Endothelial cell of umbilical vein (primary cell): Measurements from ENCODE around the gene RNF187. TPM values are rescaled to one million over a fixed set of nuclear protein-coding genes. Genes with fewer than 3 reads are reported as not detected.

Experiments
- BruUV-seq: library from RNA; stranded (reverse); fragments of 400-500 nt; replicated peaks from 2 replicates; lab custom pipeline; 2021; lab: Mats Ljungman, UMichigan
- CTCF ChIA-PET: fragments of 300-600, 350-600 bp; sonication (Branson Sonifier 250); formaldehyde crosslinking; loops from one replicate; lab custom pipeline; 2021; ENCODE audit warnings: antibody characterized with exemption, inconsistent platforms; lab: Charles Lee
- POLR2A ChIA-PET: fragments of 300-600, 350-600 bp; sonication (Branson Sonifier 250); formaldehyde crosslinking; loops from one replicate; lab custom pipeline; 2021; ENCODE audit warnings: antibody characterized with exemption, inconsistent platforms; lab: Charles Lee
- DNase-seq: peaks from one replicate; pipeline ENCODE4 v3.0.0-alpha.2; 2011; ENCODE audit warnings: low read depth, low spot score
- FAIRE-seq: peaks from 2 replicates; lab custom pipeline; 2011; peaks lifted over from hg19 to GRCh38; lab: Jason Lieb, UNC
- H2AFZ ChIP-seq: 2 replicates; pipeline ENCODE4 v1.6.0; 2012; ENCODE audit warnings: low read depth, low read length, control low read depth, inconsistent platforms
- H3K27ac ChIP-seq: 2 replicates; pipeline ENCODE4 v1.5.1; 2011; ENCODE audit warnings: low read depth, mild to moderate bottlenecking, control low read depth, low read length, moderate library complexity; ENCODE audit not compliant: insufficient read depth
- H3K27me3 ChIP-seq, 2 experiments: 2 replicates each; pipeline versions ENCODE4 v1.6.0 to v1.6.1; 2011; ENCODE audit warnings: low read length in 2 of 2, mixed read lengths in 1 of 2; ENCODE audit not compliant: control insufficient read depth in 2 of 2, insufficient read depth in 2 of 2
- H3K36me3 ChIP-seq, 2 experiments: 2 replicates in 1 of 2; 3 replicates in 1 of 2; pipeline ENCODE4 v1.5.1; 2011; ENCODE audit warnings: low read length in 2 of 2, mild to moderate bottlenecking in 1 of 2, moderate library complexity in 1 of 2; ENCODE audit not compliant: control insufficient read depth in 2 of 2, insufficient read depth in 2 of 2; ENCODE audit errors: extremely low read depth in 1 of 2
- H3K4me1 ChIP-seq: 3 replicates; pipeline ENCODE4 v1.5.1; 2011; ENCODE audit warnings: mild to moderate bottlenecking, low read length; ENCODE audit not compliant: control insufficient read depth, insufficient read depth; ENCODE audit errors: extremely low read depth
- H3K4me2 ChIP-seq: 2 replicates; pipeline ENCODE4 v1.6.1; 2011; ENCODE audit warnings: low read length, control low read depth, mixed read lengths; ENCODE audit not compliant: insufficient read depth
- H3K4me3 ChIP-seq, 3 experiments: fragments of 200-600 bp in 1 of 3; sonication (generic), shearing (Covaris generic) in 1 of 3; replicated peaks in 1 of 3; 2 replicates each; pipeline ENCODE4 v1.5.1; 2011 to 2016; ENCODE audit warnings: control low read depth in 3 of 3, low read length in 3 of 3, mild to moderate bottlenecking in 2 of 3, inconsistent platforms in 1 of 3, low read depth in 1 of 3, moderate library complexity in 1 of 3; ENCODE audit not compliant: insufficient read depth in 1 of 3
- H3K79me2 ChIP-seq: 2 replicates; pipeline ENCODE4 v1.6.0; 2012; ENCODE audit warnings: low read length, inconsistent platforms; ENCODE audit not compliant: control insufficient read depth, insufficient read depth
- H3K9ac ChIP-seq: replicated peaks from 2 replicates; pipeline ENCODE3; 2011; ENCODE audit warnings: low read length, control low read depth; ENCODE audit not compliant: insufficient read depth; ENCODE audit errors: extremely low read depth
- H3K9me1 ChIP-seq: replicated peaks from 3 replicates; pipeline ENCODE4 v1.6.0; 2011; ENCODE audit warnings: mild to moderate bottlenecking, low read length; ENCODE audit not compliant: control insufficient read depth, insufficient read depth; ENCODE audit errors: extremely low read depth
- H3K9me3 ChIP-seq: replicated peaks from 2 replicates; pipeline ENCODE4 v1.5.1; 2012; ENCODE audit warnings: low read length, inconsistent platforms; ENCODE audit not compliant: control insufficient read depth, insufficient read depth
- H4K20me1 ChIP-seq: replicated peaks from 2 replicates; pipeline ENCODE3; 2011; ENCODE audit warnings: mild to moderate bottlenecking, low read length; ENCODE audit not compliant: control insufficient read depth, insufficient read depth; ENCODE audit errors: extremely low read depth
- EZH2 ChIP-seq: IDR thresholded peaks from 2 replicates; pipeline ENCODE4 v1.6.1; 2012; ENCODE audit warnings: borderline replicate concordance, low read depth, mild to moderate bottlenecking, moderate library complexity, low read length, inconsistent platforms; ENCODE audit not compliant: severe bottlenecking
- FOS ChIP-seq: IDR thresholded peaks from 2 replicates; pipeline ENCODE4 v1.6.1; 2011; ENCODE audit warnings: mild to moderate bottlenecking, low read length, moderate library complexity, borderline replicate concordance; ENCODE audit not compliant: insufficient read depth
- GATA2 ChIP-seq: IDR thresholded peaks from 2 replicates; pipeline ENCODE4 v1.7.0; 2011; ENCODE audit warnings: low read depth, mild to moderate bottlenecking, moderate library complexity, mixed read lengths, low read length; ENCODE audit not compliant: insufficient read length, insufficient read depth
- JUN ChIP-seq: IDR thresholded peaks from 2 replicates; pipeline ENCODE4 v1.6.1; 2011; ENCODE audit warnings: borderline replicate concordance, low read depth; ENCODE audit not compliant: insufficient read length, insufficient read depth
- MYC ChIP-seq: IDR thresholded peaks from one replicate; pipeline ENCODE4 v1.6.1; 2011; ENCODE audit warnings: mild to moderate bottlenecking, low read depth, low read length
- POLR2A ChIP-seq: IDR thresholded peaks from 2 replicates; pipeline ENCODE4 v1.6.1; 2012; ENCODE audit warnings: low read depth, mild to moderate bottlenecking, control low read depth, low read length
- POLR2AphosphoS5 ChIP-seq: IDR thresholded peaks from 2 replicates; pipeline ENCODE4 v1.6.1; 2012; ENCODE audit warnings: low read depth, mild to moderate bottlenecking, control low read depth, low read length, moderate library complexity; ENCODE audit not compliant: insufficient read depth
- dilution Hi-C: fragments of 300-500 bp; cut with MboI; formaldehyde crosslinking; loops from one replicate; pipeline ENCODE4 v1.15.0; 2019; ENCODE audit warnings: low sequenced_read_pairs; ENCODE audit not compliant: extremely low pct_ligation_motif_present
- intact Hi-C: fragments of 100-400 bp; cut with micrococcal nuclease; formaldehyde crosslinking; loops from one replicate; pipeline ENCODE4 v1.10.0; 2022
- polyA plus RNA-seq, 4 experiments: library from polyadenylated mRNA; depleted of rRNA in 3 of 4; stranded (reverse) in 3 of 4; unstranded in 1 of 4; fragments of >200 nt; gene quantifications; 2 replicates each; pipeline versions ENCODE4 v1.2.1 to v1.2.3, GENCODE V29; 2011 to 2012; ENCODE audit warnings: missing spikeins in 1 of 4
- total RNA-seq: library from RNA; stranded (reverse); gene quantifications from 2 replicates; pipeline ENCODE4 v1.2.3, GENCODE V29; 2021
- TF ChIP-seq, protein P1 (sequence below), 2 donors: IDR thresholded peaks; 1 replicate in 1 of 2; 2 replicates in 1 of 2; pipeline ENCODE4 v1.5.1; 2011; ENCODE audit warnings: low read length in 2 of 2, mild to moderate bottlenecking in 2 of 2, moderate library complexity in 2 of 2, control low read depth in 1 of 2, inconsistent platforms in 1 of 2, low read depth in 1 of 2; ENCODE audit not compliant: insufficient read depth in 1 of 2; ENCODE audit errors: extremely low read depth in 1 of 2
- TF ChIP-seq, protein P2 (sequence below): IDR thresholded peaks from 2 replicates; pipeline ENCODE4 v1.6.1; 2011; ENCODE audit not compliant: insufficient read depth, insufficient read length

The RNF187 gene
- total and polyA plus RNA-seq, 2 donors (not counting 3 experiments of a cell fraction or from before 2014, with no cell fraction given), result 48.0 to 86.4 TPM

DNA sequence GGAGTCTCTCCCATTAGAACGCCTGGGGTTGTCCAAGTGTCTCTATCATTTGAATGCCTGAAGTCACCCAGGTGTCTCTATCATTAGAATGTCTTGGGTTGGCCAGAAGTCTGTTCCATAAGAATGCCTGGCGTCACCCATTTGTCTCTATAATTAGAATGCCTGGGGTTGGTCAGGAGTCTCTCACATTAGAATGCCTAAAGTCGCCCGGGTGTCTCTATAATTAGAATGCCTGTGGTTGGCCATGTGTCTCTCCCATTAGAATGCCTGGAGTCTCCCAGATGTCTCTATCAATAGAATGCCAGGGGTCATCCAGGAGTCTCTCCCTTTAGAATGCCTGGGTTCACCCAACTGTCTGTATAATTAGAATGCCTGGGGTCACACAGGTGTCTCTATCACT lies 54.5 kb downstream of the RNF187 start:
- dilution Hi-C loops (no loop called here), intact Hi-C loops (no loop called here)
- H3K4me1 ChIP-seq, result no peaks in the 10 kb centered on the region
- H3K27ac ChIP-seq, result no peak overlapping the region
- H3K36me3 ChIP-seq, result no peaks in the 10 kb centered on the region
- ChIA-PET POLR2A (no interaction called here), CTCF (no interaction called here)
- no peaks in the 10 kb centered on the region for H4K20me1 ChIP-seq
- no peak overlapping the region for H3K9ac ChIP-seq
- H3K79me2 ChIP-seq, result no peaks in the 10 kb centered on the region
- H3K4me2 ChIP-seq, result no peak overlapping the region
- no peak overlapping the region for H2AFZ ChIP-seq
- TF ChIP-seq, protein P1, sequence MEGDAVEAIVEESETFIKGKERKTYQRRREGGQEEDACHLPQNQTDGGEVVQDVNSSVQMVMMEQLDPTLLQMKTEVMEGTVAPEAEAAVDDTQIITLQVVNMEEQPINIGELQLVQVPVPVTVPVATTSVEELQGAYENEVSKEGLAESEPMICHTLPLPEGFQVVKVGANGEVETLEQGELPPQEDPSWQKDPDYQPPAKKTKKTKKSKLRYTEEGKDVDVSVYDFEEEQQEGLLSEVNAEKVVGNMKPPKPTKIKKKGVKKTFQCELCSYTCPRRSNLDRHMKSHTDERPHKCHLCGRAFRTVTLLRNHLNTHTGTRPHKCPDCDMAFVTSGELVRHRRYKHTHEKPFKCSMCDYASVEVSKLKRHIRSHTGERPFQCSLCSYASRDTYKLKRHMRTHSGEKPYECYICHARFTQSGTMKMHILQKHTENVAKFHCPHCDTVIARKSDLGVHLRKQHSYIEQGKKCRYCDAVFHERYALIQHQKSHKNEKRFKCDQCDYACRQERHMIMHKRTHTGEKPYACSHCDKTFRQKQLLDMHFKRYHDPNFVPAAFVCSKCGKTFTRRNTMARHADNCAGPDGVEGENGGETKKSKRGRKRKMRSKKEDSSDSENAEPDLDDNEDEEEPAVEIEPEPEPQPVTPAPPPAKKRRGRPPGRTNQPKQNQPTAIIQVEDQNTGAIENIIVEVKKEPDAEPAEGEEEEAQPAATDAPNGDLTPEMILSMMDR (IDR thresholded peaks at IDR 0.05; ENCODE audit: extremely low read depth in 1 of 2, insufficient read depth in 1 of 2, low read depth in 1 of 2, low read length in 2 of 2), result no peak
- TF ChIP-seq JUN (no peak), EZH2 (no peak), FOS (no peak), GATA2 (no peak)
- no peak overlapping the region for H3K4me3 ChIP-seq
- BruUV-seq, result no TSS peak
- H3K9me3 ChIP-seq, result no peaks in the 10 kb centered on the region
- H3K9me1 ChIP-seq, result no peaks in the 10 kb centered on the region
- H3K27me3 ChIP-seq, result no peaks in the 10 kb centered on the region
- no peak for DNase-seq
- FAIRE-seq, result no peak

DNA sequence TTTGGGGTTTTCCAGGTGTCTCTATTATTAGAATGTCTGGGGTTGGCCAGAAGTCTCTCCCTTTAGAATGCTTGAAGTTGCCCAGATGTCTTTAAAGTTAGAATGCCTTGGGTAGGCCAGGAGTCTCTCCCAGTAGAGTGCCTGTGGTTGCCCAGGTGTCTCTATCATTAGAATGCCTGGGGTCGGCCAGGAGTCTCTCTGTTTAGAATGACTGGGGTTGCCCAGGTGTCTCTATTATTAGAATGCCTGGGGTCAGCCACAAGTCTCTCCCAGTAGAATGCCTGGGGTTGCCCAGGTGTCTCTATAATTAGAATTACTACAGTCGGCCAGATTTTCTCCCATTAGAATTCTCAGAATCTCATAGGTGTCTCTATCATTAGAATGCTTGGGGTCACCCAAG lies 55.2 kb downstream of the RNF187 start:
- Histone ChIP-seq H3K36me3 (no peaks in the 10 kb centered on the region), H3K4me2 (no peak overlapping the region), H3K27me3 (no peaks in the 10 kb centered on the region), H2AFZ (no peak overlapping the region), H3K4me3 (no peak overlapping the region), H3K9ac (no peak overlapping the region), H3K9me3 (no peaks in the 10 kb centered on the region), H3K4me1 (no peaks in the 10 kb centered on the region), H3K9me1 (no peaks in the 10 kb centered on the region), H3K27ac (no peak overlapping the region), H4K20me1 (no peaks in the 10 kb centered on the region), H3K79me2 (no peaks in the 10 kb centered on the region)
- ChIA-PET CTCF (no interaction called here), POLR2A (no interaction called here)
- intact Hi-C loops, result no loop called here
- dilution Hi-C loops, result no loop called here
- TF ChIP-seq POLR2A (no peak), GATA2 (no peak), EZH2 (no peak), JUN (no peak), FOS (no peak), POLR2AphosphoS5 (no peak), MYC (no peak)
- TF ChIP-seq, protein P1 (IDR thresholded peaks at IDR 0.05; ENCODE audit: extremely low read depth in 1 of 2, insufficient read depth in 1 of 2, low read depth in 1 of 2, low read length in 2 of 2), result no peak
- TF ChIP-seq, protein P2, sequence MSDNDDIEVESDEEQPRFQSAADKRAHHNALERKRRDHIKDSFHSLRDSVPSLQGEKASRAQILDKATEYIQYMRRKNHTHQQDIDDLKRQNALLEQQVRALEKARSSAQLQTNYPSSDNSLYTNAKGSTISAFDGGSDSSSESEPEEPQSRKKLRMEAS, result no peak
- BruUV-seq, result no TSS peak
- DNase-seq (no peak), FAIRE-seq (no peak)
